ENCODE measurements around the gene SLX1B.
"Not testable (repeated sequence)": the region's sequence is repeated elsewhere in the genome, so short reads cannot be mapped to it uniquely, and the experiment has no call there.

Gene SLX1B

GRCh38 chr16:29506308-29506707, 52.0 kb downstream of the SLX1B start, which contains the start of gene NPIPB12:
Gene NPIPB12 (minus strand): TSS chr16:29506408.
- not testable (repeated sequence) for H3K9me3 Mint-ChIP-seq (ENCODE audit: low read depth); H3K4me3 Mint-ChIP-seq; H3K27ac Mint-ChIP-seq; H3K27me3 Mint-ChIP-seq; H3K4me1 Mint-ChIP-seq (ENCODE audit: low read depth); H3K36me3 Mint-ChIP-seq
